ENCODE measurements around the gene PPFIA3. TPM values are rescaled to one million over a fixed set of nuclear protein-coding genes. Genes with fewer than 3 reads are reported as not detected.

Gene PPFIA3
- total RNA-seq, 1 experiment from 2014 or later: 28.1 TPM

DNA sequence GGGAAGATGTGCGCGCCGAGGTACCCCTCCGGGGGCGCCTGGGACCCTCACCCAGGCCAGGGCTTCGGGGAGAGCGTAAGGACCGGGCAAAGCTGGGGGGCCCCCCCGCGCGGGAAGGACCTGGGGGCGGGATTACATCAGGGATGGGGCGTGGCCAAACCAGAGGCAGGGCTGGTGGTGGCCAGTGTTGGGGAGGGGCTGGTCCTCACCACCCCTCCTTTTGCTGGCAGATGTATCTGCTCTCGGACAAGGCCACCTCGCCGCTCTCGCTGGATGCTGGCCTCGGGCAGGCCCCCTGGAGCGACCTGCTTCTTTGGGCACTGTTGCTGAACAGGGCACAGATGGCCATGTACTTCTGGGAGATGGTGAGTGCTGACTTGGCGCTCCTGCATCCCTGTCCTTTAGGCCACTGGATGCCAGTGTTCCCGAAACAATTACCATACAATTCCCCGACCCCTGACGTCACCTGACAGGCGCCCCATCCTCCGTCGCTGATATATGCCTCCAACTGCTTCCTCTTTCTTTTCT is 63.6 kb downstream of the PPFIA3 start (continued):
- TF ChIP-seq, protein P1, sequence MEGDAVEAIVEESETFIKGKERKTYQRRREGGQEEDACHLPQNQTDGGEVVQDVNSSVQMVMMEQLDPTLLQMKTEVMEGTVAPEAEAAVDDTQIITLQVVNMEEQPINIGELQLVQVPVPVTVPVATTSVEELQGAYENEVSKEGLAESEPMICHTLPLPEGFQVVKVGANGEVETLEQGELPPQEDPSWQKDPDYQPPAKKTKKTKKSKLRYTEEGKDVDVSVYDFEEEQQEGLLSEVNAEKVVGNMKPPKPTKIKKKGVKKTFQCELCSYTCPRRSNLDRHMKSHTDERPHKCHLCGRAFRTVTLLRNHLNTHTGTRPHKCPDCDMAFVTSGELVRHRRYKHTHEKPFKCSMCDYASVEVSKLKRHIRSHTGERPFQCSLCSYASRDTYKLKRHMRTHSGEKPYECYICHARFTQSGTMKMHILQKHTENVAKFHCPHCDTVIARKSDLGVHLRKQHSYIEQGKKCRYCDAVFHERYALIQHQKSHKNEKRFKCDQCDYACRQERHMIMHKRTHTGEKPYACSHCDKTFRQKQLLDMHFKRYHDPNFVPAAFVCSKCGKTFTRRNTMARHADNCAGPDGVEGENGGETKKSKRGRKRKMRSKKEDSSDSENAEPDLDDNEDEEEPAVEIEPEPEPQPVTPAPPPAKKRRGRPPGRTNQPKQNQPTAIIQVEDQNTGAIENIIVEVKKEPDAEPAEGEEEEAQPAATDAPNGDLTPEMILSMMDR (IDR thresholded peaks at IDR 0.05 in 2 of 3, conservative IDR thresholded peaks at IDR 0.05 in 1 of 3; ENCODE audit: borderline replicate concordance in 1 of 3, insufficient read depth in 1 of 3, low read depth in 2 of 3, low read length in 2 of 3): no peak
- no peak for TF ChIP-seq YY1 (IDR thresholded peaks at IDR 0.05; ENCODE audit: extremely low read depth, insufficient replicate concordance, low read depth, low read length)
- TF ChIP-seq, protein P2, sequence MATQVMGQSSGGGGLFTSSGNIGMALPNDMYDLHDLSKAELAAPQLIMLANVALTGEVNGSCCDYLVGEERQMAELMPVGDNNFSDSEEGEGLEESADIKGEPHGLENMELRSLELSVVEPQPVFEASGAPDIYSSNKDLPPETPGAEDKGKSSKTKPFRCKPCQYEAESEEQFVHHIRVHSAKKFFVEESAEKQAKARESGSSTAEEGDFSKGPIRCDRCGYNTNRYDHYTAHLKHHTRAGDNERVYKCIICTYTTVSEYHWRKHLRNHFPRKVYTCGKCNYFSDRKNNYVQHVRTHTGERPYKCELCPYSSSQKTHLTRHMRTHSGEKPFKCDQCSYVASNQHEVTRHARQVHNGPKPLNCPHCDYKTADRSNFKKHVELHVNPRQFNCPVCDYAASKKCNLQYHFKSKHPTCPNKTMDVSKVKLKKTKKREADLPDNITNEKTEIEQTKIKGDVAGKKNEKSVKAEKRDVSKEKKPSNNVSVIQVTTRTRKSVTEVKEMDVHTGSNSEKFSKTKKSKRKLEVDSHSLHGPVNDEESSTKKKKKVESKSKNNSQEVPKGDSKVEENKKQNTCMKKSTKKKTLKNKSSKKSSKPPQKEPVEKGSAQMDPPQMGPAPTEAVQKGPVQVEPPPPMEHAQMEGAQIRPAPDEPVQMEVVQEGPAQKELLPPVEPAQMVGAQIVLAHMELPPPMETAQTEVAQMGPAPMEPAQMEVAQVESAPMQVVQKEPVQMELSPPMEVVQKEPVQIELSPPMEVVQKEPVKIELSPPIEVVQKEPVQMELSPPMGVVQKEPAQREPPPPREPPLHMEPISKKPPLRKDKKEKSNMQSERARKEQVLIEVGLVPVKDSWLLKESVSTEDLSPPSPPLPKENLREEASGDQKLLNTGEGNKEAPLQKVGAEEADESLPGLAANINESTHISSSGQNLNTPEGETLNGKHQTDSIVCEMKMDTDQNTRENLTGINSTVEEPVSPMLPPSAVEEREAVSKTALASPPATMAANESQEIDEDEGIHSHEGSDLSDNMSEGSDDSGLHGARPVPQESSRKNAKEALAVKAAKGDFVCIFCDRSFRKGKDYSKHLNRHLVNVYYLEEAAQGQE (IDR thresholded peaks at IDR 0.05; ENCODE audit: low read depth): no peak
- TF ChIP-seq ZNF274 (IDR thresholded peaks at IDR 0.05; ENCODE audit: low read depth, low read length): no peak
- no peak for TF ChIP-seq SP1 (IDR thresholded peaks at IDR 0.05; ENCODE audit: low read depth)
- no peak for TF ChIP-seq JUND (IDR thresholded peaks at IDR 0.05)
- TF ChIP-seq EZH2 (IDR thresholded peaks at IDR 0.05): no peak
- TF ChIP-seq EGR1 (IDR thresholded peaks at IDR 0.05; ENCODE audit: low read depth): no peak

DNA sequence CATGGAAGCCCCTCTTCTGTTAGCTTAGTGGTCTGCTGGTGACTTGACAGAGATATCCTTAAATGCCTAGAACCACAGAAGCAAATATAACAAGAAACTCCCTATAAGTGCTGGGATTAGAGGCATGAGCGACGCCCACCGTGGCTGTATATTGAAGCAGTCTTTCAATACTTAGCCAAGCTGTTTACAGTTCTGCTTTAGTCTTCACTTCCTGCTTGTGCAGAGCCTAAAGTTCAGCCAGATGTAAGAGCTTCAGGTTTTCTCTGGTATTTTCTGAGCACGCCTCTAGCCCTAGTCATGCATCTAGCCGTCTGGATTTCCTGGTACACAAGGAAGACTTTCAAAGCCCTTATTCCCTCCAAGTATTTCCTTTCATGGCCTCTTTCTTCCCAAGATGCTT is 66.8 kb downstream of the PPFIA3 start:
- H3K4me3 ChIP-seq (replicated peaks in 1 of 2; ENCODE audit: low read depth in 1 of 2, low read length in 2 of 2): no peak overlapping the region
- ChIA-PET CTCF (interaction anchor here (0.8 kb wide), 1 partner anchor 13 kb away, joined by 4 read pairs; no protein-coding TSS in a partner anchor), POLR2A (no interaction called here), RAD21 (ENCODE audit: low non-redundant PET in 1 of 2, low total read pairs in 2 of 2, uncharacterized antibody in 2 of 2, unreplicated experiment in 2 of 2) (no interaction called here)
- no peaks in the 10 kb centered on the region for H3K27me3 ChIP-seq (ENCODE audit: insufficient read depth, low read length)
- no peaks in the 10 kb centered on the region for H4K20me1 ChIP-seq (ENCODE audit: insufficient read depth)
- DNase-seq (ENCODE audit: low read depth, low spot score): no peak
- TF ChIP-seq CBX3 (IDR thresholded peaks at IDR 0.05; ENCODE audit: low read depth): no peak
- TF ChIP-seq JUND (IDR thresholded peaks at IDR 0.05): no peak
- no peak for TF ChIP-seq SIN3A (IDR thresholded peaks at IDR 0.05; ENCODE audit: low read depth)
- TF ChIP-seq, protein P3, sequence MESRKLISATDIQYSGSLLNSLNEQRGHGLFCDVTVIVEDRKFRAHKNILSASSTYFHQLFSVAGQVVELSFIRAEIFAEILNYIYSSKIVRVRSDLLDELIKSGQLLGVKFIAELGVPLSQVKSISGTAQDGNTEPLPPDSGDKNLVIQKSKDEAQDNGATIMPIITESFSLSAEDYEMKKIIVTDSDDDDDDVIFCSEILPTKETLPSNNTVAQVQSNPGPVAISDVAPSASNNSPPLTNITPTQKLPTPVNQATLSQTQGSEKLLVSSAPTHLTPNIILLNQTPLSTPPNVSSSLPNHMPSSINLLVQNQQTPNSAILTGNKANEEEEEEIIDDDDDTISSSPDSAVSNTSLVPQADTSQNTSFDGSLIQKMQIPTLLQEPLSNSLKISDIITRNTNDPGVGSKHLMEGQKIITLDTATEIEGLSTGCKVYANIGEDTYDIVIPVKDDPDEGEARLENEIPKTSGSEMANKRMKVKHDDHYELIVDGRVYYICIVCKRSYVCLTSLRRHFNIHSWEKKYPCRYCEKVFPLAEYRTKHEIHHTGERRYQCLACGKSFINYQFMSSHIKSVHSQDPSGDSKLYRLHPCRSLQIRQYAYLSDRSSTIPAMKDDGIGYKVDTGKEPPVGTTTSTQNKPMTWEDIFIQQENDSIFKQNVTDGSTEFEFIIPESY (IDR thresholded peaks at IDR 0.05; ENCODE audit: extremely low read depth, insufficient replicate concordance, low read length): no peak
- TF ChIP-seq, protein P4, sequence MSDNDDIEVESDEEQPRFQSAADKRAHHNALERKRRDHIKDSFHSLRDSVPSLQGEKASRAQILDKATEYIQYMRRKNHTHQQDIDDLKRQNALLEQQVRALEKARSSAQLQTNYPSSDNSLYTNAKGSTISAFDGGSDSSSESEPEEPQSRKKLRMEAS (IDR thresholded peaks at IDR 0.05): no peak
- TF ChIP-seq POLR2AphosphoS5 (IDR thresholded peaks at IDR 0.05; ENCODE audit: low read depth, low read length): no peak
- no peak for TF ChIP-seq TCF7L2 (IDR thresholded peaks at IDR 0.05; ENCODE audit: borderline replicate concordance, extremely low read depth, insufficient read depth, insufficient read length)
- TF ChIP-seq RAD21 (IDR thresholded peaks at IDR 0.05; ENCODE audit: low read depth): no peak
- TF ChIP-seq ELF1 (IDR thresholded peaks at IDR 0.05; ENCODE audit: borderline replicate concordance, low read depth): no peak
- no peak overlapping the region for H3K4me2 ChIP-seq (ENCODE audit: low read length)
- H2AFZ ChIP-seq (ENCODE audit: low read depth, low read length, poor library complexity, severe bottlenecking): no peak overlapping the region
- no TSS peak for BruUV-seq (replicated peaks)
- no peak overlapping the region for H3K9ac ChIP-seq (ENCODE audit: low read length)
- ATAC-seq: no peak
- H3K79me2 ChIP-seq (ENCODE audit: insufficient read depth, low read length): no peaks in the 10 kb centered on the region
- H3K27ac ChIP-seq (ENCODE audit: low read depth, low read length): no peak overlapping the region
- H3K4me1 ChIP-seq (ENCODE audit: control insufficient read depth in 1 of 2, insufficient read depth in 2 of 2, low read length in 2 of 2): no peaks in the 10 kb centered on the region
- no peaks in the 10 kb centered on the region for H3K9me2 ChIP-seq (ENCODE audit: insufficient read depth)
- H3K36me3 ChIP-seq (ENCODE audit: control insufficient read depth in 1 of 2, insufficient read depth in 2 of 2, low read length in 2 of 2): peaks cover 13 to 25% of the 10 kb centered on the region in 2 experiments
- intact Hi-C loops (cut with micrococcal nuclease): no loop called here
- peaks cover 0 to 3% of the 10 kb centered on the region in 2 experiments; a peak in 1 of 4 replicates for H3K9me3 ChIP-seq (ENCODE audit: control insufficient read depth in 1 of 2, insufficient read depth in 1 of 2, low read depth in 1 of 2, low read length in 2 of 2)
